GM18873 (cell line): ENCODE results near the gene FBP1.
"Not testable (repeated sequence)": the region's sequence is repeated elsewhere in the genome, so short reads cannot be mapped to it uniquely, and the experiment has no call there.

Source experiments
- ATAC-seq: cut with Tn5 transposase; IDR thresholded peaks from one replicate; pipeline ENCODE4 v1.9.1; 2021; ENCODE audit warnings: mild to moderate bottlenecking, moderate library complexity, moderate number of reproducible peaks; ENCODE audit not compliant: unreplicated experiment, low FRiP score

The FBP1 gene

DNA sequence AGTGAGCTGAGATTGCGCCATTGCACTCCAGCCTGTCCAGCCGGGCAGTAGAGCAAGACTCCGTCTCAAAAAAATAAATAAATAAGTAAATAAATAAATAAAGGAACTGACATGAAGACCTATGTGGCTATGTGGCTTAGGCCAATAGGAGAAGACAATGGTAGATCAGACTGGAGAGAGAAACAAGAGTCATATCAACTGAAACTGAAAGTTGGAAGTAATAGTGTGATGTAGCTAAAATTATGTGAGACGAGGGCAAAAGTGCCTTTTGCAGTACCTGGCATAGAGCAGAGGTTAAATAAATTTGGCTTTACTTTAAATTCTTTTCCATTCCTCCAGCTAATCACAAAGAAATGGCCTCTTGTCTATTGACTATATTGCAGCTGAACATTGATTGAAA, 53.0 kb downstream of the FBP1 start:
- ATAC-seq = no peak

DNA sequence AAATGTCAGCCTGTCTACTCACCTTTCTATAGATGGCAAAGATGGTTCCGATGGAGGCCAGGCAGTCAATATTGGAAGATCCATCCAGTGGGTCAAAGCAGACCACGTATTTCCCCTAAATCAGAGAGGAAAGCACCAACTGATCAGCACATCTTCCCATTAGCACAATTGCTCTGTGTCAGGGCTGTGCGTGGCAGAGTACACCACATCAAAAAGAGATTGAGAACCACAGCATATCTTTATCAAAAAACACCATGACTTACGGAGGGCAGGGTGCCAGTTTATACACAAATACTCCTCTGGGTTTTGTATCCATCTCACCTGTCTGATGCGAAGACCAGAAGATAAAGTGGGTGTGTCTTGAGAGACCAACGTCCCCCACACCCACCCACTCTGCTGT, 54.8 kb downstream of the FBP1 start:
- no peak for ATAC-seq

DNA sequence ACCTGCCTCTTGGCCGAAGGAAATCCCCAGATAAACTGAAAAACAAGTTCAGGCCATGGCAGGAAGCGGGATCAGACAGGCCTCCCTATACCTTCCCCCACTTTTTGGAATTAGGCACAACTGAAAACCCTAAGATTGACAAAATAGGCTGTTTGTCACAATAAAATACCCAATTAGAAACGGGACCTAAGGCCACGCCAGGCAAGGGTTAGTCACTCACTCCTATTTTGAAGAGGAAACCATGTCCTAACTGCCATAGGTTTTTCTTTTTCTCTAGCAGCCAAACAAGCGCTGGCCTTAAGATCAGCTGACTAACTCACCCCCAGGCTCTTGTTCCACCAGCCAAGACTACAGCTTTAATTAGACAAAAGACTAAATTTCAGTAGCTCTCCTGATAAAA, 57.6 kb downstream of the FBP1 start:
- no peak for ATAC-seq

DNA sequence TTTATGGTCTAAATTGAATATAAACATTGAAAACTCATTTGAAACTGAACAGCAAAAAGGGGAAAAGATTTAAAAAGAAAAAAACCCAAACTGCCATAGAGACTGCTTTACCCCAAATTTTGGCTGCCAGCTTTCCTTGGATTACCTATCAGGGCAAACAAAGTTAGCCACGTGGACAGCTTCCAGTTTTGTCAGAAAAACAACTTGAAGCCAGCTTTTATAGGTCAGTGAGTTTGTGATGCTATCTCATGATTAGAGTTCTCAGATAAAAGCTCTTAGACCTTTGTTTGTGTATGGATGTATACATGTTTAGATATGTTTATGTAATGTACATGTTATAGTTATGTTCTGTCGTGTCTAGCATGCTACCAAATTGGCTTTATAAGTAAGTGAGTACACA, 61.7 kb downstream of the FBP1 start:
- no peak for ATAC-seq

DNA sequence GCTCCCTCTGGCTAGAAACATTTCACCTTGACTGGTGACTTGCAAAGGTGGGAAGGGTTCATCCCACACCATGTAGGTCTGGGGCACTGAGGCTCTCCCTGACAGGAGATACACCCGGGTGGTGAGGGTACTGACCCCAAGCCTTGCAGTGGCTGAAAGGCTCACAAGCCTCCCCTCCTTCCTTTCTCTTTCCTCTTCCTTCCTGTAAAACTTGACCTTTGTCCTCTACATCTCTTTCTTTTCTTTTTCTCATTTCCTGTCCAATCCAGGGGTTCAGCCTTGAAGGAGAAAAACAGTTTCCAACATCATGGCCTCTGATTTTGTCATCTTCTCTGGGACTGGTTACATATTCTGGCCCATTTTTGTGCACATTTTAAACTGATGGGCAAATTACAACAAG, 62.3 kb downstream of the FBP1 start:
- ATAC-seq = no peak

GRCh38 chr9:94576131-94576530, 63.2 kb downstream of the FBP1 start:
- no peak for ATAC-seq

- no peak for ATAC-seq
These were observed 70.2 kb downstream of the FBP1 start for GRCh38 chr9:94568972-94569712.

- ATAC-seq = no peak
These were observed 70.9 kb downstream of the FBP1 start for GRCh38 chr9:94568250-94568889.

GRCh38 chr9:94567271-94567670, 72.0 kb downstream of the FBP1 start:
- ATAC-seq = no peak

DNA sequence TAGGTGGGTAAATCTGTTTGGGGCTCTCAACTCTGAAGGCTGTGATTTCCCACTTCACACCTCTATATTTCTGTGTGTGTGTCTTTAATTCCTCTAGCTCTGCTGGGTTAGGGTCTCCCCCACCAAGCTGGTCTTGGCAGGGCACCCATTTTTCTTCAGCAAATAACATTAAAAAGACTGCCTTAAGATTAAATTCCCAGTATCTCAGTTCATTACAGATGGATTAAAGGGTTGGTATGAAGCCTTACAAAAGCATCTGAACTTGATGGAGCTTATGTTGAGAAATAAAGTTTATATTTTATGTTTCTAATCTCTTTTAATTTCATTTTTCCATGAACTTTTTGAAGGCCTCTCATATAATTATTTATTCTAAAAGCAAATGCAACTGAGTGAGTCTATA, 72.8 kb downstream of the FBP1 start:
- ATAC-seq = no peak

DNA sequence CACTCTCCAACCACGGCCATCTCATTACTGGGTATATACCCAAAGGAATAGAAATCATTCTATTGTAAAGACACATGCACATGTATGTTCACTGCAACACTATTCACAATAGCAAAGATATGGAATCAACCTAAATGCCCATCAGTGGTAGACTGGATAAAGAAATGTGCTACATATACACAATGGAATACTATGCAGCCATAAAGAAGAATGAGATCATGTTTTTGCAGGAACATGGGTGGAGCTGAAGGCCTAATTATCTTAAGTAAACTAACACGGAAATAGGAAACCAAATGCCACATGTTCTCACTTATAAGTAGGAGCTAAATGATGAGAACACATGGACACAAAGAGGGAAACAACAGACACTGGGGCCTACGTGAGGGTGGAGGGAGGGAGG, 75.0 kb downstream of the FBP1 start:
- ATAC-seq = not testable (repeated sequence)

DNA sequence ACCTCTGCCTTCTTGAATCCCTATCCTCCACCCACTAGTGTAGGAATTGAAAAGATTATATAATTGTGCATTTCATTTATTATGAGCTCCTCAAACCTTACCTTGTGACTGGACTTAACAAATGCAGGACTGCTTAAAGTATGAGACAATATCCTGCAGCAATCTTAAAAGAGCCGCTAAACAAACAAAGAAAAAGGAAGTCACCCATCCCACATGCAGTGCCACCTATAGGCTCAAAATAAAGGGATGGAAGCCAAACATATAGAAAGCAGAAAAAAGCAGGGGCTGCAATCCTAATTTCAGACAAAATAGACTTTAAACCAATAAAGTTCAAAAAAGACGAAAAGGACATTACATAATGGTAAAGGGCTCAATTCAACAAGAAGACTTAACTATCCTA, 75.8 kb downstream of the FBP1 start:
- no peak for ATAC-seq

DNA sequence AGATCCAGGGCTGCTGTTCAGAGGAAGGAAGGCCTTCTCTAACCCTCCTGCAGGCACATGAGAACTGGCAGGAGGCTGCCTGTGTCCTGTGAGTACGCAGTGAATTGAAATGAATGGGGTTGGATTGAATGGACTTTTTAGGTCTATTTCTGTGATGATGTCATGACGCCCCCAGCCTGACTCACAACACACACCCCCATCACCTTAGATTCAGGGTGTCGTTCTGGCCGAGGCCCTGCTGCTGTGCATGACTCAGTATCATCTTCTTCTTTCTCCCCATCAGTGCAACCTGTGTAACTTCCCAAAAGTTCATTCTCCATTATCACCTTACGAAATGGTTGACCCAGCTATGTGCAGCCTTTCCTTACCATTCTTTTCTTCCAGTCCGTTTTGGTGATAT, 79.1 kb downstream of the FBP1 start:
- ATAC-seq = no peak

GRCh38 chr9:94557376-94557775, 81.9 kb downstream of the FBP1 start:
- no peak for ATAC-seq

DNA sequence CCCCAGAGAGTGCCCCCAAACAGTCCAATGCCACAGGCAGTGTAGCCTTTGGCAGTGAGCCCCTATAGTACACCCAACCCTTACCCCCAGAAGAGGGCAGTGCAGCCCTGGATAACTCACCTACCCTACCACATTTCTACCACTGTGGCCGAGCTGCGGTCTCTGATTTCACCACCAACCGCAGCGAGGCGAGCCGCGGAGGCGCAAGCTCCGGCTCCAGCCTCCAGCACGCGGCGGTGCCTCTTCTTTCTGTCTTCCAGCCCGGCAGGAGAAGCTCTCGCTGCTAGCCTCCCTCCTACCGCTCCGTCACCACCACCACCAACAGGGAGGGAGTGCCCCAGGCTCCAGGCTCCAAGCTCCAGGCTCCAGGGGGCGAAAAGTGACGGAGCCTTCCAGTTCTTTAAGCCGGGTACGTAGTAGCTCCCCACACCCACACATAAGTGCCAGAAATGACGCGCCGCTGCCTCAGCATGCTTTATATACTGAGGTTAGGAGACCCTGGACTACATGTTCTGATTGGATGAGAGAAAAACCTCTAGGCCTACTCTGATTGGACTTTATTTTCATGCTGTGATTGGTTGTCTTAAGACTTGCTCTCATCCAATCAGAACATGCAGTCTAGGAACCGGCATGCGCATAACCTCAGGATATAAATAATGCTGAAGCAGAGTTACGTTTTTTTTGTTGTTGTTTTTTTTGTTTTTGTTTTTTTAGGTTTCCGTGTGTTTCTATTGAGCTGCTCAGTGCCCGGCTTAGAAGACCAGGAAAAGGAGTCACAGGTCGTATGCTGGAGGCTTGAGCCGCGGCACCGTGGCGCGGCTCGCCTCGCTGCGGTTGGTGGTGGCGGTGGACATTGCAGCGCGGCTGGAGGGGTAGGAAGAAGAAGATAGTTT, 84.6 kb downstream of the FBP1 start, which contains the start of gene PCAT7:
Gene PCAT7, plus strand, starts transcription at position 645 of the 893 bp plus-strand sequence.
- ATAC-seq = no peak

GRCh38 chr9:94554078-94554438, 85.3 kb downstream of the FBP1 start:
- ATAC-seq = no peak
